Chondrocyte (in vitro differentiated cells): ENCODE measurements around the gene LHX5. TPM values are rescaled to one million over a fixed set of nuclear protein-coding genes. Genes with fewer than 3 reads are reported as not detected.

Source experiments
- DNase-seq: peaks from one replicate; pipeline ENCODE4 v3.0.0; 2021; ENCODE audit warnings: mixed read lengths, low spot score
- H3K27ac Mint-ChIP-seq: one replicate; pipeline ENCODE4 v1.8.0; 2021; ENCODE audit warnings: mild to moderate bottlenecking, moderate library complexity, mixed read lengths; ENCODE audit not compliant: unreplicated experiment
- H3K27me3 Mint-ChIP-seq: 2 replicates; pipeline ENCODE4 v1.8.0; 2021; ENCODE audit warnings: low read depth, mixed read lengths
- H3K36me3 Mint-ChIP-seq: 2 replicates; pipeline ENCODE4 v1.8.0; 2021; ENCODE audit warnings: low read depth, mixed read lengths
- H3K4me1 Mint-ChIP-seq: 2 replicates; pipeline ENCODE4 v1.8.0; 2021; ENCODE audit warnings: low read depth, mild to moderate bottlenecking, mixed read lengths
- H3K4me3 Mint-ChIP-seq: one replicate; pipeline ENCODE4 v1.8.0; 2021; ENCODE audit warnings: mild to moderate bottlenecking, moderate library complexity, mixed read lengths; ENCODE audit not compliant: unreplicated experiment
- H3K9me3 Mint-ChIP-seq: 2 replicates; pipeline ENCODE4 v1.8.0; 2021; ENCODE audit warnings: low read depth, mixed read lengths
- CTCF ChIP-seq: fragments of 200-600 bp; sonication (generic); IDR thresholded peaks from 2 replicates; pipeline ENCODE4 v1.5.0; 2021; ENCODE audit warnings: antibody characterized with exemption, mild to moderate bottlenecking, moderate library complexity
- total RNA-seq: library from RNA; stranded (reverse); gene quantifications from 3 replicates; pipeline ENCODE4 v1.2.1, GENCODE V29; 2021

The LHX5 gene
- total RNA-seq, 1 donor from 2014 or later = not detected

GRCh38 chr12:113452458-113452857 is 19.2 kb downstream of the LHX5 start:
- Mint-ChIP-seq H3K4me3 (no peak overlapping the region), H3K27me3 (peaks cover 35% of the 10 kb centered on the region), H3K9me3 (no peaks in the 10 kb centered on the region), H3K4me1 (no peaks in the 10 kb centered on the region), H3K36me3 (no peaks in the 10 kb centered on the region), H3K27ac (no peak overlapping the region)
- TF ChIP-seq CTCF = no peak
- no peak for DNase-seq

- TF ChIP-seq CTCF = no peak
- Mint-ChIP-seq H3K27ac (no peak overlapping the region), H3K36me3 (no peaks in the 10 kb centered on the region), H3K9me3 (no peaks in the 10 kb centered on the region), H3K27me3 (peaks cover 34% of the 10 kb centered on the region), H3K4me3 (no peak overlapping the region), H3K4me1 (no peaks in the 10 kb centered on the region)
- peak; percentile 2 for DNase-seq
Observed at GRCh38 chr12:113449839-113450238, 21.8 kb downstream of the LHX5 start.

GRCh38 chr12:113449299-113449698 is 22.4 kb downstream of the LHX5 start:
- Mint-ChIP-seq H3K4me1 (no peaks in the 10 kb centered on the region), H3K27me3 (peaks cover 34% of the 10 kb centered on the region), H3K4me3 (no peak overlapping the region), H3K9me3 (no peaks in the 10 kb centered on the region), H3K27ac (no peak overlapping the region), H3K36me3 (no peaks in the 10 kb centered on the region)
- no peak for TF ChIP-seq CTCF
- DNase-seq = no peak

- no peak for TF ChIP-seq CTCF
- no peaks in the 10 kb centered on the region for H3K4me1 Mint-ChIP-seq
- no peak overlapping the region for H3K4me3 Mint-ChIP-seq
- no peaks in the 10 kb centered on the region for H3K36me3 Mint-ChIP-seq
- peaks cover 31% of the 10 kb centered on the region for H3K27me3 Mint-ChIP-seq
- H3K9me3 Mint-ChIP-seq = no peaks in the 10 kb centered on the region
- no peak overlapping the region for H3K27ac Mint-ChIP-seq
- DNase-seq = peak; percentile 13
Observed at GRCh38 chr12:113448873-113449272, 22.8 kb downstream of the LHX5 start.

- peaks cover 26% of the 10 kb centered on the region for H3K27me3 Mint-ChIP-seq
Observed at GRCh38 chr12:113445544-113446171, 26.0 kb downstream of the LHX5 start.

More at GRCh38 chr12:113445544-113446171, 26.0 kb downstream of the LHX5 start:
- TF ChIP-seq CTCF = no peak
- Mint-ChIP-seq H3K27ac (no peak overlapping the region), H3K36me3 (no peaks in the 10 kb centered on the region), H3K4me1 (no peaks in the 10 kb centered on the region), H3K9me3 (no peaks in the 10 kb centered on the region), H3K4me3 (no peak overlapping the region)
- no peak for DNase-seq
